ENCODE data around the gene SHANK2.

SHANK2 gene

GRCh38 chr11:71284525-71285092 is 32.2 kb upstream of the SHANK2 start:
- peaks cover 4% of the 10 kb centered on the region; the same call in 1 of the 2 replicates for H3K27me3 ChIP-seq
- no peak for TF ChIP-seq CTCF (IDR thresholded peaks at IDR 0.05; ENCODE audit: low read depth, low read length)
- DNase-seq = peak; percentile 34
- no peak overlapping the region for H3K4me3 ChIP-seq (ENCODE audit: low read depth, low read length)
- H3K9me3 ChIP-seq = no peaks in the 10 kb centered on the region
- H3K36me3 ChIP-seq = no peaks in the 10 kb centered on the region
- H3K4me1 ChIP-seq = no peaks in the 10 kb centered on the region

GRCh38 chr11:71283971-71284441 is 31.6 kb upstream of the SHANK2 start:
- TF ChIP-seq CTCF (IDR thresholded peaks at IDR 0.05; ENCODE audit: low read depth, low read length) = no peak
- DNase-seq = no peak
- H3K27me3 ChIP-seq = peaks cover 4% of the 10 kb centered on the region; the same call in 1 of the 2 replicates

GRCh38 chr11:71282581-71283351 is 30.4 kb upstream of the SHANK2 start:
- no peak for DNase-seq
- no peak overlapping the region for H3K4me3 ChIP-seq (ENCODE audit: low read depth, low read length)
- H3K4me1 ChIP-seq = no peaks in the 10 kb centered on the region
- no peaks in the 10 kb centered on the region for H3K9me3 ChIP-seq
- H3K36me3 ChIP-seq = no peaks in the 10 kb centered on the region
- no peak for TF ChIP-seq CTCF (IDR thresholded peaks at IDR 0.05; ENCODE audit: low read depth, low read length)
- peaks cover 4% of the 10 kb centered on the region; the same call in 1 of the 2 replicates for H3K27me3 ChIP-seq

More at GRCh38 chr11:71283971-71284441, 31.6 kb upstream of the SHANK2 start:
- no peaks in the 10 kb centered on the region for H3K4me1 ChIP-seq
- no peaks in the 10 kb centered on the region for H3K36me3 ChIP-seq
- no peaks in the 10 kb centered on the region for H3K9me3 ChIP-seq
- no peak overlapping the region for H3K4me3 ChIP-seq (ENCODE audit: low read depth, low read length)

- DNase-seq = no peak
- peaks cover 1% of the 10 kb centered on the region; the same call in 1 of the 2 replicates for H3K27me3 ChIP-seq
- no peaks in the 10 kb centered on the region for H3K9me3 ChIP-seq
- no peaks in the 10 kb centered on the region for H3K36me3 ChIP-seq
- TF ChIP-seq CTCF (IDR thresholded peaks at IDR 0.05; ENCODE audit: low read depth, low read length) = no peak
- no peaks in the 10 kb centered on the region for H3K4me1 ChIP-seq
- H3K4me3 ChIP-seq (ENCODE audit: low read depth, low read length) = no peak overlapping the region
Observed at GRCh38 chr11:71281831-71282230, 29.5 kb upstream of the SHANK2 start.

GRCh38 chr11:71281204-71281603 is 28.8 kb upstream of the SHANK2 start:
- Histone ChIP-seq H3K27me3 (no peaks in the 10 kb centered on the region), H3K4me3 (ENCODE audit: low read depth, low read length) (no peak overlapping the region), H3K36me3 (no peaks in the 10 kb centered on the region), H3K4me1 (no peaks in the 10 kb centered on the region), H3K9me3 (no peaks in the 10 kb centered on the region)
- TF ChIP-seq CTCF (IDR thresholded peaks at IDR 0.05; ENCODE audit: low read depth, low read length) = no peak
- DNase-seq = no peak
